Nephron (organoid): Measurements from ENCODE around the gene NFKBIA.
A peak's percentile ranks its signal among the peaks of the same experiment; 100 is the strongest.

Source experiments
- H3K27ac Mint-ChIP-seq, 3 experiments: 2 replicates each; pipeline ENCODE4 v1.8.0; 2020; ENCODE audit warnings: mixed read lengths in 3 of 3, mild to moderate bottlenecking in 2 of 3, moderate library complexity in 1 of 3
- H3K27me3 Mint-ChIP-seq: 2 replicates; pipeline ENCODE4 v1.8.0; 2021; ENCODE audit warnings: low read depth, mild to moderate bottlenecking, moderate library complexity, mixed read lengths
- H3K36me3 Mint-ChIP-seq: 2 replicates; pipeline ENCODE4 v1.8.0; 2020; ENCODE audit warnings: low read depth, mixed read lengths
- H3K4me1 Mint-ChIP-seq: 2 replicates; pipeline ENCODE4 v1.8.0; 2020; ENCODE audit warnings: mixed read lengths
- H3K4me3 Mint-ChIP-seq, 3 experiments: 2 replicates each; pipeline ENCODE4 v1.8.0; 2020; ENCODE audit warnings: mild to moderate bottlenecking in 3 of 3, mixed read lengths in 3 of 3, moderate library complexity in 2 of 3
- H3K9me3 Mint-ChIP-seq: 2 replicates; pipeline ENCODE4 v1.8.0; 2020; ENCODE audit warnings: mixed read lengths
- TF ChIP-seq, protein P1 (sequence below), 3 experiments: fragments of 200-600 bp; sonication (generic); IDR thresholded peaks; one replicate each; pipeline ENCODE4 v1.5.0; 2021; ENCODE audit warnings: antibody characterized with exemption in 3 of 3; ENCODE audit not compliant: unreplicated experiment in 3 of 3

The NFKBIA gene

GRCh38 chr14:35406506-35407305 is 2.2 kb upstream of the NFKBIA start:
- H3K4me3 Mint-ChIP-seq, result peak overlapping the region; percentile 97 to 99 (median 98)
- no peaks in the 10 kb centered on the region for H3K27me3 Mint-ChIP-seq
- peak overlapping the region; percentile 99 to 100 (median 99) for H3K27ac Mint-ChIP-seq
- TF ChIP-seq, protein P1, sequence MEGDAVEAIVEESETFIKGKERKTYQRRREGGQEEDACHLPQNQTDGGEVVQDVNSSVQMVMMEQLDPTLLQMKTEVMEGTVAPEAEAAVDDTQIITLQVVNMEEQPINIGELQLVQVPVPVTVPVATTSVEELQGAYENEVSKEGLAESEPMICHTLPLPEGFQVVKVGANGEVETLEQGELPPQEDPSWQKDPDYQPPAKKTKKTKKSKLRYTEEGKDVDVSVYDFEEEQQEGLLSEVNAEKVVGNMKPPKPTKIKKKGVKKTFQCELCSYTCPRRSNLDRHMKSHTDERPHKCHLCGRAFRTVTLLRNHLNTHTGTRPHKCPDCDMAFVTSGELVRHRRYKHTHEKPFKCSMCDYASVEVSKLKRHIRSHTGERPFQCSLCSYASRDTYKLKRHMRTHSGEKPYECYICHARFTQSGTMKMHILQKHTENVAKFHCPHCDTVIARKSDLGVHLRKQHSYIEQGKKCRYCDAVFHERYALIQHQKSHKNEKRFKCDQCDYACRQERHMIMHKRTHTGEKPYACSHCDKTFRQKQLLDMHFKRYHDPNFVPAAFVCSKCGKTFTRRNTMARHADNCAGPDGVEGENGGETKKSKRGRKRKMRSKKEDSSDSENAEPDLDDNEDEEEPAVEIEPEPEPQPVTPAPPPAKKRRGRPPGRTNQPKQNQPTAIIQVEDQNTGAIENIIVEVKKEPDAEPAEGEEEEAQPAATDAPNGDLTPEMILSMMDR (IDR thresholded peaks at IDR 0.05; ENCODE audit: unreplicated experiment in 3 of 3), result peak; percentile 80 to 90 (median 85)
- peaks cover 20% of the 10 kb centered on the region for H3K36me3 Mint-ChIP-seq
- H3K4me1 Mint-ChIP-seq, result peaks cover 42% of the 10 kb centered on the region
- H3K9me3 Mint-ChIP-seq, result no peaks in the 10 kb centered on the region

DNA sequence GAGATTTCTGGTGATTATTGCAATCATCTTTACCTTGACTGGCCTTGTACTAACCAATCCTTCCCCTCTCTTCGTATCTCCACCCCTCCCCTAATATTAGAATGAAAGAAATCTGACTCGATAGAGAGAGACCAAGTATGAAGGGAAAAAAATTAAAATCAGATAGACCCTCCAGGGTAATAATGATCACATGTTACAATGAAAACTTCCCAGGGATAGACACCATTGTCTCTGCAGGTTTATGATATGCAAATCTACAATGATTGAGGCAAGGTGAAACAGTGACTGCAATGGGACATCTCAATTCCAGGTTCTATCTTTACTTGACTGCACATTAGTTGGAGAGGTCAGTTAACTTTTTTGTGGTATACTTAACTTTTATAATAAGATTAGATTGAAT is 1.5 kb upstream of the NFKBIA start:
- Mint-ChIP-seq H3K27me3 (no peaks in the 10 kb centered on the region), H3K27ac (peak overlapping the region; percentile 99 to 100 (median 99)), H3K36me3 (peaks cover 26% of the 10 kb centered on the region), H3K9me3 (no peaks in the 10 kb centered on the region), H3K4me1 (peaks cover 47% of the 10 kb centered on the region), H3K4me3 (peak overlapping the region; percentile 97 to 99 (median 98))
- TF ChIP-seq, protein P1 (IDR thresholded peaks at IDR 0.05; ENCODE audit: unreplicated experiment in 3 of 3), result no peak

DNA sequence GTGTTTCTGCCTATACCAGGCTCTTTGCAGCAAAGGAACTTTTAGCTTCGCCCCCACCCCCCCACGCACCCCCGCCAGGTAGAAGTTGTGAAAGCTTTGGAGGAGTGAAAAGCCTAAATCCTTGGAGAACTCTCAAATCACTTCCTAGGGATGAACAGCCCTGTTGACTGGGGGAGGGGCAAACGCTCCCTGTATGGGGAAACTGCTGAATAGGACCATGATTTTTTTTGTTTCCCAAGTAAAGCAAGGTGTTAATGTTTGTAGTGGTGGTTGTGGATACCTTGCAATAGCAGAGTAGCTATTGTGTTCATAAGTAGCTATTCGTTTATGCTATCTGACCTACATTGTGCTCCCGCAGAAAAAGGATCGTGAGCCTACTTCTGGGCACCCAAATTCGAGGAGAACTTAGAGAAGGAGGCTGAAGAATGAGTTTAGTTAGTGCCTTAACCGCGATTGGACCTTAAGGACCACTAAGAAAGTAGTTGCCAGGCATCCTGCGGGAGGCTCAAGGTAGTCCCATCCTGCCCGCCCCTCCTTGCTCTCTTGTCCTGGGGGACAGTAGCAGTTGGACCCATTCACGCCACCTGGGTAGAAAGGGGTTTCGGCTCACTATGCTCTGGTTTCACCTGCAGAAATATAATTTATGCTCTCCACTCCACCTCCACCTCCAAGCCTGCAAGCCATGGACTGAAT is 901 bp upstream of the NFKBIA start:
- Mint-ChIP-seq H3K27me3 (no peaks in the 10 kb centered on the region), H3K9me3 (no peaks in the 10 kb centered on the region), H3K36me3 (peaks cover 31% of the 10 kb centered on the region), H3K27ac (peak overlapping the region; percentile 99 to 100 (median 99)), H3K4me1 (peaks cover 52% of the 10 kb centered on the region), H3K4me3 (peak overlapping the region; percentile 97 to 99 (median 98))
- TF ChIP-seq, protein P1 (IDR thresholded peaks at IDR 0.05; ENCODE audit: unreplicated experiment in 3 of 3), result no peak

DNA sequence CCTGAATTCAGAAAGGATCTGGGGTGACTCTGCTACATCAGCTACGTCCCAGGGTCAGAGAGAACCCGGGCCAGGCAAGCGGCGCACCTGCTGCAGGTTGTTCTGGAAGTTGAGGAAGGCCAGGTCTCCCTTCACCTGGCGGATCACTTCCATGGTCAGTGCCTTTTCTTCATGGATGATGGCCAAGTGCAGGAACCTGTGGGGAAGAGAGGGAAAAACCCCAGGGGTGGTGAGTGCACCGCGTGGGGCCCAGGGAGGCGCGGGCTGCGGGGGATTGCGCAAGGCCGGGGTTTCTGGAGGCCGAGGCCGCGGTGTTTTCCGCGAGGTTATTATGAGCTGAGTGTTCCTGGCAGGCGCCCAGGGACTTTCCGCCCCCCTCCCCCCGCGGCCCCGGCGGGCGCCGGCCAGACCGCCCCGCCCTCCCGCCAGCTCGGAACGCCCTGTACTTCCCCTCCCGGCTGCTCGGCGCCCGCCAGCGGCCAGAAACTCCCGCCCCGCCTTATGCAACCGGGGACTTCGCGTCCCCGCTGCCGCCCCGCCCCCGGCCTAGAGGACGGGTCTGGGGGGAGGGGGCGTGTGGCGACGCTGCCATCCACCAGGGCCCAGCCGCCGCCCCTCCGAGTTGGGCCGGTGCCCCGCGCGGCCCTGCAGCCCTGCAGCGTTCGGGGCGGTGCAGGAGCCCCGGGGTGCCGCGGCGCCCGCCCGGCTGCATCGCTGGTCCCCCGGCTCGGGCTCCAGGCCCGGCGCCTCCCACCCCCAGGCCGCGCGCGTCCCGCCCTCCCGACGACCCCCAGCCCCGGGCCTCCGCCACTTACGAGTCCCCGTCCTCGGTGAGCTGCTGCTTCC is 723 bp downstream of the NFKBIA start:
- Mint-ChIP-seq H3K4me1 (peaks cover 52% of the 10 kb centered on the region), H3K36me3 (peaks cover 41% of the 10 kb centered on the region), H3K4me3 (peak overlapping the region; percentile 97 to 99 (median 98)), H3K9me3 (no peaks in the 10 kb centered on the region), H3K27ac (peak overlapping the region; percentile 99 to 100 (median 99)), H3K27me3 (no peaks in the 10 kb centered on the region)
- TF ChIP-seq, protein P1 (IDR thresholded peaks at IDR 0.05; ENCODE audit: unreplicated experiment in 3 of 3), result no peak

DNA sequence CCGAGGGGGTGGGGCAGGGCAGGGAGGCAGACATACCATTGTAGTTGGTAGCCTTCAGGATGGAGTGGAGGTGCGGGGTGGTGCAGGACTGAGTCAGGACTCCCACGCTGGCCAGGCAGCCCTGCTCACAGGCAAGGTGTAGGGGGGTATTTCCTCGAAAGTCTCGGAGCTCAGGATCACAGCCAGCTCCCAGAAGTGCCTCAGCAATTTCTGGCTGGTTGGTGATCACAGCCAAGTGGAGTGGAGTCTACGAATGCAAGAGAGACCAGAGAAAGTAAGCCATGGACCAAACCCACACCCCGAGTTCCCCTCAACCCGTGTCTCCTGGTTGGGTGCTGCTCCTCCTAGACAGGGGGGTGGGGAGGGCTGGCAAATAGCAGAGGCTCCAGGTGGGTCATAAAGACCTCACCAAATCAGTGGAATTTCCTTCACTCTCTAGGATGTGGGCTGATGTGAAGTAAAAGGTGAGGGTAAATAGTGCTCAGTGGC is 1.4 kb downstream of the NFKBIA start:
- peaks cover 46% of the 10 kb centered on the region for H3K36me3 Mint-ChIP-seq
- no peaks in the 10 kb centered on the region for H3K27me3 Mint-ChIP-seq
- peak overlapping the region; percentile 86 to 93 (median 91) for H3K4me3 Mint-ChIP-seq
- H3K27ac Mint-ChIP-seq, result peak overlapping the region; percentile 89 to 99 (median 92)
- no peaks in the 10 kb centered on the region for H3K9me3 Mint-ChIP-seq
- TF ChIP-seq, protein P1 (IDR thresholded peaks at IDR 0.05; ENCODE audit: unreplicated experiment in 3 of 3), result no peak
- H3K4me1 Mint-ChIP-seq, result peaks cover 57% of the 10 kb centered on the region
